Esophagus muscularis mucosa (tissue), 3 donors: Measurements from ENCODE around the gene NTHL1.

Source experiments
- EP300 ChIP-seq: sonication (generic); formaldehyde crosslinking; IDR thresholded peaks from one replicate; pipeline ENCODE4 v1.6.1; 2017; ENCODE audit warnings: antibody characterized with exemption
- TF ChIP-seq, protein P1 (sequence below), 3 experiments: fragments of 200-600 bp in 2 of 3; fragments of 450-650 bp in 1 of 3; sonication (generic) in 2 of 3; IDR thresholded peaks; one replicate each; pipeline ENCODE4 v1.5.1; 2017 to 2019; ENCODE audit warnings: antibody characterized with exemption in 3 of 3, mild to moderate bottlenecking in 2 of 3, moderate library complexity in 1 of 3

DNA sequence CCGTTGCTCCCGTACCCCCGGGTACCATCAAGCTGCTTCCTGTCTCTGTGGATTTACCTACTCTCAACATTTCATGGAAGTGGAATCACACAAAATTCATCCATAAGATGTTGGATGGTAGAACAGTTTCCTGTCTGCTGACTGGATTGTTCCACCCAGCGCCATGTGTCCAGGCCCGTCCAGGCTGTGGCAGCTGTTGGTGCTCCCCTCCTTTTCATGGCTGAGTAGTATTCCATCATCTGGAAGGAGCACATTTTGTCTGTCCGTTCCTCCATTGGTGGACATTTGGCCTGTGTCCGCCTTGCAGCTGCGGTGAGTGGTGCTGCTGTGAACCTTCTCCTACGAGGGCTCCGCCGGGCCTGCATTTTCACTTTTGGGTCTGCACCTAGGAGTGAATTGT lies 18.5 kb upstream of the NTHL1 start:
- TF ChIP-seq, protein P1, sequence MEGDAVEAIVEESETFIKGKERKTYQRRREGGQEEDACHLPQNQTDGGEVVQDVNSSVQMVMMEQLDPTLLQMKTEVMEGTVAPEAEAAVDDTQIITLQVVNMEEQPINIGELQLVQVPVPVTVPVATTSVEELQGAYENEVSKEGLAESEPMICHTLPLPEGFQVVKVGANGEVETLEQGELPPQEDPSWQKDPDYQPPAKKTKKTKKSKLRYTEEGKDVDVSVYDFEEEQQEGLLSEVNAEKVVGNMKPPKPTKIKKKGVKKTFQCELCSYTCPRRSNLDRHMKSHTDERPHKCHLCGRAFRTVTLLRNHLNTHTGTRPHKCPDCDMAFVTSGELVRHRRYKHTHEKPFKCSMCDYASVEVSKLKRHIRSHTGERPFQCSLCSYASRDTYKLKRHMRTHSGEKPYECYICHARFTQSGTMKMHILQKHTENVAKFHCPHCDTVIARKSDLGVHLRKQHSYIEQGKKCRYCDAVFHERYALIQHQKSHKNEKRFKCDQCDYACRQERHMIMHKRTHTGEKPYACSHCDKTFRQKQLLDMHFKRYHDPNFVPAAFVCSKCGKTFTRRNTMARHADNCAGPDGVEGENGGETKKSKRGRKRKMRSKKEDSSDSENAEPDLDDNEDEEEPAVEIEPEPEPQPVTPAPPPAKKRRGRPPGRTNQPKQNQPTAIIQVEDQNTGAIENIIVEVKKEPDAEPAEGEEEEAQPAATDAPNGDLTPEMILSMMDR (IDR thresholded peaks at IDR 0.05): no peak
- no peak for TF ChIP-seq EP300
